ENCODE results near the gene ITSN2. TPM values are rescaled to one million over a fixed set of nuclear protein-coding genes. Genes with fewer than 3 reads are reported as not detected.

ITSN2 gene
- total RNA-seq, 1 experiment from 2014 or later: 19.8 TPM

DNA sequence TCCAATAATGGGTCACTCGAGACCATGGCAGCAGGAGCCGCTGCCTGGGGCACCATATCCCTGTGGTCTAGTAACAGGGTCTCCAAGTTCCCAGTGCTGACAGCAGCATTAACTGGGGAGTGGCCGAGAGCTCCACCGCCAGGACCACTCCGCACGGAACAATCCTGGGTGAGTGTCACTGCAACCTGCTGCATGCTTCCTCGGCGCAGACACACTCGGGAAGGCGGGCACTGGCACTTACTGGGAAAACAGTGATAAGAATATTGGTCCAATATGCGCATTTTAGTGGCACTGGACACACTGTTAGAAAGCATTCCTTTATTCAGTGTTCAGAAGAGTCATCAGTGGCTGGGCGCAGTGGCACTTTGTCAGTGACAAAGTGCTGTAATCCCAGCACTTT is 155.8 kb downstream of the ITSN2 start:
- Mint-ChIP-seq H3K36me3 (peaks cover 4% of the 10 kb centered on the region; the same call in 1 of the 2 replicates), H3K4me1 (0 out of 2 replicates have a peak, but pooled peaks cover 3% of the 10 kb centered on the region), H3K27ac (no peak overlapping the region), H3K27me3 (ENCODE audit: low read depth) (no peaks in the 10 kb centered on the region), H3K4me3 (no peak overlapping the region), H3K9me3 (no peaks in the 10 kb centered on the region)
- ChIA-PET CTCF (no interaction called here), POLR2A (no interaction called here)
- DNase-seq (ENCODE audit: low spot score): no peak
- ATAC-seq: no peak
- TF ChIP-seq, protein P1, sequence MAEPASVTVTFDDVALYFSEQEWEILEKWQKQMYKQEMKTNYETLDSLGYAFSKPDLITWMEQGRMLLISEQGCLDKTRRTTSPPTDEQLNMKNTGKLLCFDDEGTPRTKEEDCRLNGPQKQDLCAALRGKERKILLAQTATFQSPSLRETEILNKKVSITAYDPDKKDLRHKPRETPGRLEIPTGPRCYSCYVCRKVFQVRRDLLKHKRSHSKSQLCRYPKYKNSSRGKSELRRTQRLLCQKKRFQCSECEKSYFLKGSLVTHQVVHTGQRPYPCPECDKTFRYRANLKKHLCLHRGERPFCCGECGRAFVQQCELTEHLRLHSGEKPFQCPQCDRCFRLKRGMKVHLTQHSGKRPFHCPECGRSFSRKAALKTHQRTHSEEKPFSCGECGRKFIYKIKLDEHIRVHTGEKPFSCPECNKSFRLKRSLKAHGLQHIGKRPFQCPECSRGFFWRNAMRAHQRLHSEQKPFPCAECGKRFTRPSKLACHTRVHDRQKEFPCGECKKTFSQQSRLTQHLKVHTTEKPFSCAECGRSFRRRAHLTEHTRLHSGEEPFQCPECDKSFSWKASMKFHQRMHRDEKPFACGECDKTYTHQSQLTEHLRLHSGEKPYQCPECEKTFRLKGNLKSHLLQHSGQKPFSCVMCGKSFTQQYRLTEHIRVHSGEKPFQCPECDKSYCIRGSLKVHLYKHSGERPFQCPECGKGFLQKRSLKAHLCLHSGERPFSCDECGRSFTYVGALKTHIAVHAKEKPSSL (CRISPR knock-in tag; conservative IDR thresholded peaks at IDR 0.05): no peak
- TF ChIP-seq MXD4 (CRISPR knock-in tag; IDR thresholded peaks at IDR 0.05; ENCODE audit: borderline replicate concordance) (no peak), GRHL2 (CRISPR knock-in tag; IDR thresholded peaks at IDR 0.05; ENCODE audit: insufficient replicate concordance, severe bottlenecking) (no peak)

DNA sequence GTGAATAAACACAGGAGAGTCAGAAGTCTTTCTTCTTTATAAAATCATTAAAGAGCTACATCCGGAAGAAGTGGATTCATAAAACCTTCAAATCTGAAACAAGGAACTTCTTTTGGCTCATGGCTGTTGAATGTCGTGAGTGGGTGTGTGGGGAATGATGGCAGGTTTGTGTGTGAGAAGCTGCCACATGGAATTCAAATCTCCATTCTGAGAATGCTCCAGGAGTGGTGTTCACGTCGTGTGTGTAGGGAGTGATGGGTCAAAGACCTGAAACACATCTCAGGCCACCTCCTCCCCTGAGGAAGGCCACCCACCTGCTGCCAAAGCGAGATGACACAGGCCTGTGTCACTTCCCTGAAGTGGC is 156.6 kb downstream of the ITSN2 start:
- POLR2A ChIA-PET: interaction anchor here (0.6 kb wide), 1 partner anchor 153 kb away, joined by 3 read pairs; no protein-coding TSS in a partner anchor
- H3K9me3 Mint-ChIP-seq: no peaks in the 10 kb centered on the region
- peaks cover 4% of the 10 kb centered on the region; the same call in 1 of the 2 replicates for H3K36me3 Mint-ChIP-seq
- ATAC-seq (no peak), DNase-seq (ENCODE audit: low spot score) (no peak)
- H3K27me3 Mint-ChIP-seq (ENCODE audit: low read depth): no peaks in the 10 kb centered on the region
- TF ChIP-seq, protein P2, sequence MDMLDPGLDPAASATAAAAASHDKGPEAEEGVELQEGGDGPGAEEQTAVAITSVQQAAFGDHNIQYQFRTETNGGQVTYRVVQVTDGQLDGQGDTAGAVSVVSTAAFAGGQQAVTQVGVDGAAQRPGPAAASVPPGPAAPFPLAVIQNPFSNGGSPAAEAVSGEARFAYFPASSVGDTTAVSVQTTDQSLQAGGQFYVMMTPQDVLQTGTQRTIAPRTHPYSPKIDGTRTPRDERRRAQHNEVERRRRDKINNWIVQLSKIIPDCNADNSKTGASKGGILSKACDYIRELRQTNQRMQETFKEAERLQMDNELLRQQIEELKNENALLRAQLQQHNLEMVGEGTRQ (CRISPR knock-in tag; IDR thresholded peaks at IDR 0.05): no peak
- TF ChIP-seq SMAD3 (CRISPR knock-in tag; IDR thresholded peaks at IDR 0.05; ENCODE audit: borderline replicate concordance): no peak
- TF ChIP-seq ZNF317 (CRISPR knock-in tag; IDR thresholded peaks at IDR 0.05; ENCODE audit: borderline replicate concordance, low read depth): no peak
- TF ChIP-seq SP1 (CRISPR knock-in tag; conservative IDR thresholded peaks at IDR 0.05): no peak
- TF ChIP-seq, protein P3, sequence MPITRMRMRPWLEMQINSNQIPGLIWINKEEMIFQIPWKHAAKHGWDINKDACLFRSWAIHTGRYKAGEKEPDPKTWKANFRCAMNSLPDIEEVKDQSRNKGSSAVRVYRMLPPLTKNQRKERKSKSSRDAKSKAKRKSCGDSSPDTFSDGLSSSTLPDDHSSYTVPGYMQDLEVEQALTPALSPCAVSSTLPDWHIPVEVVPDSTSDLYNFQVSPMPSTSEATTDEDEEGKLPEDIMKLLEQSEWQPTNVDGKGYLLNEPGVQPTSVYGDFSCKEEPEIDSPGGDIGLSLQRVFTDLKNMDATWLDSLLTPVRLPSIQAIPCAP (CRISPR knock-in tag; IDR thresholded peaks at IDR 0.05): no peak
- TF ChIP-seq JAZF1 (CRISPR knock-in tag; IDR thresholded peaks at IDR 0.05): no peak
- TF ChIP-seq, protein P4, sequence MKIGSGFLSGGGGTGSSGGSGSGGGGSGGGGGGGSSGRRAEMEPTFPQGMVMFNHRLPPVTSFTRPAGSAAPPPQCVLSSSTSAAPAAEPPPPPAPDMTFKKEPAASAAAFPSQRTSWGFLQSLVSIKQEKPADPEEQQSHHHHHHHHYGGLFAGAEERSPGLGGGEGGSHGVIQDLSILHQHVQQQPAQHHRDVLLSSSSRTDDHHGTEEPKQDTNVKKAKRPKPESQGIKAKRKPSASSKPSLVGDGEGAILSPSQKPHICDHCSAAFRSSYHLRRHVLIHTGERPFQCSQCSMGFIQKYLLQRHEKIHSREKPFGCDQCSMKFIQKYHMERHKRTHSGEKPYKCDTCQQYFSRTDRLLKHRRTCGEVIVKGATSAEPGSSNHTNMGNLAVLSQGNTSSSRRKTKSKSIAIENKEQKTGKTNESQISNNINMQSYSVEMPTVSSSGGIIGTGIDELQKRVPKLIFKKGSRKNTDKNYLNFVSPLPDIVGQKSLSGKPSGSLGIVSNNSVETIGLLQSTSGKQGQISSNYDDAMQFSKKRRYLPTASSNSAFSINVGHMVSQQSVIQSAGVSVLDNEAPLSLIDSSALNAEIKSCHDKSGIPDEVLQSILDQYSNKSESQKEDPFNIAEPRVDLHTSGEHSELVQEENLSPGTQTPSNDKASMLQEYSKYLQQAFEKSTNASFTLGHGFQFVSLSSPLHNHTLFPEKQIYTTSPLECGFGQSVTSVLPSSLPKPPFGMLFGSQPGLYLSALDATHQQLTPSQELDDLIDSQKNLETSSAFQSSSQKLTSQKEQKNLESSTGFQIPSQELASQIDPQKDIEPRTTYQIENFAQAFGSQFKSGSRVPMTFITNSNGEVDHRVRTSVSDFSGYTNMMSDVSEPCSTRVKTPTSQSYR (CRISPR knock-in tag; IDR thresholded peaks at IDR 0.05): no peak
- no peak for TF ChIP-seq TP53 (CRISPR knock-in tag; IDR thresholded peaks at IDR 0.05)
- TF ChIP-seq, protein P5, sequence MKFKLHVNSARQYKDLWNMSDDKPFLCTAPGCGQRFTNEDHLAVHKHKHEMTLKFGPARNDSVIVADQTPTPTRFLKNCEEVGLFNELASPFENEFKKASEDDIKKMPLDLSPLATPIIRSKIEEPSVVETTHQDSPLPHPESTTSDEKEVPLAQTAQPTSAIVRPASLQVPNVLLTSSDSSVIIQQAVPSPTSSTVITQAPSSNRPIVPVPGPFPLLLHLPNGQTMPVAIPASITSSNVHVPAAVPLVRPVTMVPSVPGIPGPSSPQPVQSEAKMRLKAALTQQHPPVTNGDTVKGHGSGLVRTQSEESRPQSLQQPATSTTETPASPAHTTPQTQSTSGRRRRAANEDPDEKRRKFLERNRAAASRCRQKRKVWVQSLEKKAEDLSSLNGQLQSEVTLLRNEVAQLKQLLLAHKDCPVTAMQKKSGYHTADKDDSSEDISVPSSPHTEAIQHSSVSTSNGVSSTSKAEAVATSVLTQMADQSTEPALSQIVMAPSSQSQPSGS (CRISPR knock-in tag; IDR thresholded peaks at IDR 0.05; ENCODE audit: borderline replicate concordance, low read depth): no peak
- TF ChIP-seq, protein P6, sequence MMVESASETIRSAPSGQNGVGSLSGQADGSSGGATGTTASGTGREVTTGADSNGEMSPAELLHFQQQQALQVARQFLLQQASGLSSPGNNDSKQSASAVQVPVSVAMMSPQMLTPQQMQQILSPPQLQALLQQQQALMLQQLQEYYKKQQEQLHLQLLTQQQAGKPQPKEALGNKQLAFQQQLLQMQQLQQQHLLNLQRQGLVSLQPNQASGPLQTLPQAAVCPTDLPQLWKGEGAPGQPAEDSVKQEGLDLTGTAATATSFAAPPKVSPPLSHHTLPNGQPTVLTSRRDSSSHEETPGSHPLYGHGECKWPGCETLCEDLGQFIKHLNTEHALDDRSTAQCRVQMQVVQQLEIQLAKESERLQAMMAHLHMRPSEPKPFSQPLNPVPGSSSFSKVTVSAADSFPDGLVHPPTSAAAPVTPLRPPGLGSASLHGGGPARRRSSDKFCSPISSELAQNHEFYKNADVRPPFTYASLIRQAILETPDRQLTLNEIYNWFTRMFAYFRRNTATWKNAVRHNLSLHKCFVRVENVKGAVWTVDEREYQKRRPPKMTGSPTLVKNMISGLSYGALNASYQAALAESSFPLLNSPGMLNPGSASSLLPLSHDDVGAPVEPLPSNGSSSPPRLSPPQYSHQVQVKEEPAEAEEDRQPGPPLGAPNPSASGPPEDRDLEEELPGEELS (CRISPR knock-in tag; IDR thresholded peaks at IDR 0.05): no peak
- TF ChIP-seq, protein P7, sequence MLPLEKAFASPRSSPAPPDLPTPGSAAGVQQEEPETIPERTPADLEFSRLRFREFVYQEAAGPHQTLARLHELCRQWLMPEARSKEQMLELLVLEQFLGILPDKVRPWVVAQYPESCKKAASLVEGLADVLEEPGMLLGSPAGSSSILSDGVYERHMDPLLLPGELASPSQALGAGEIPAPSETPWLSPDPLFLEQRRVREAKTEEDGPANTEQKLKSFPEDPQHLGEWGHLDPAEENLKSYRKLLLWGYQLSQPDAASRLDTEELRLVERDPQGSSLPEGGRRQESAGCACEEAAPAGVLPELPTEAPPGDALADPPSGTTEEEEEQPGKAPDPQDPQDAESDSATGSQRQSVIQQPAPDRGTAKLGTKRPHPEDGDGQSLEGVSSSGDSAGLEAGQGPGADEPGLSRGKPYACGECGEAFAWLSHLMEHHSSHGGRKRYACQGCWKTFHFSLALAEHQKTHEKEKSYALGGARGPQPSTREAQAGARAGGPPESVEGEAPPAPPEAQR (CRISPR knock-in tag; IDR thresholded peaks at IDR 0.05): no peak
- TF ChIP-seq CBFB (CRISPR knock-in tag; IDR thresholded peaks at IDR 0.05; ENCODE audit: low read depth): no peak
- no peak for TF ChIP-seq ZNF263 (CRISPR knock-in tag; IDR thresholded peaks at IDR 0.05; ENCODE audit: low read depth)
- H3K4me3 Mint-ChIP-seq: no peak overlapping the region
- H3K27ac Mint-ChIP-seq: no peak overlapping the region; the same call in 1 of the 2 replicates
- H3K4me1 Mint-ChIP-seq: 0 out of 2 replicates have a peak, but pooled peaks cover 3% of the 10 kb centered on the region
- CTCF ChIA-PET: interaction anchor here (1.0 kb wide), 1 partner anchor 379 kb away, joined by 3 read pairs; no protein-coding TSS in a partner anchor

All from WTC11 (cell line).